Measurements from ENCODE around the gene DPF1.
"Not testable (repeated sequence)": the region's sequence is repeated elsewhere in the genome, so short reads cannot be mapped to it uniquely, and the experiment has no call there.

Gene DPF1

DNA sequence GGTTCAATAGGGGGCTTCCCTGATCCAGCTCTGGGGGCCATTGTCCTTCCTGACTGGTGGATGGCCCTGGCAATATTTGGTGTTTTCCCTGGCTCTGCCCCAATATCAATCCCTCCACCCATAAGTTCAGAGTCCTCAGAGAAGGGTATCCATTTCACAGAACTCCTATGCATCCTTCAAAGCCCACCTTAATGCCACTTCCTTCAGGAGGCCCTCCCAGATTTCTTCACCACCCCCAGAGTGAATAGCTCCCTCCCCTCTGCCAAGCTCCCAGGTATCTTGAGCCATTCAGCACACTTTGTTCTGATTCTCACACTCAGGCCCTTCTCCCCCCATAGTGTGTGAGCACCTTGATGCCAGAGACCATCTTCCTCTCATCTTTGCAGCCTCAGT, 26.4 kb upstream of the DPF1 start:
- Histone ChIP-seq H3K27me3 (ENCODE audit: insufficient read depth, low read length) (no peaks in the 10 kb centered on the region), H3K4me3 (ENCODE audit: low read depth, low read length) (no peak overlapping the region), H3K4me1 (ENCODE audit: control insufficient read depth, insufficient read depth, low read length, unreplicated experiment) (peaks cover 4% of the 10 kb centered on the region), H3K27ac (ENCODE audit: low read depth, low read length) (no peak overlapping the region), H3K79me2 (ENCODE audit: control insufficient read depth, insufficient read depth, low read length, unreplicated experiment) (no peaks in the 10 kb centered on the region), H2AFZ (ENCODE audit: low read length, unreplicated experiment) (no peak overlapping the region), H3K36me3 (ENCODE audit: insufficient read depth, low read length) (no peaks in the 10 kb centered on the region)

DNA sequence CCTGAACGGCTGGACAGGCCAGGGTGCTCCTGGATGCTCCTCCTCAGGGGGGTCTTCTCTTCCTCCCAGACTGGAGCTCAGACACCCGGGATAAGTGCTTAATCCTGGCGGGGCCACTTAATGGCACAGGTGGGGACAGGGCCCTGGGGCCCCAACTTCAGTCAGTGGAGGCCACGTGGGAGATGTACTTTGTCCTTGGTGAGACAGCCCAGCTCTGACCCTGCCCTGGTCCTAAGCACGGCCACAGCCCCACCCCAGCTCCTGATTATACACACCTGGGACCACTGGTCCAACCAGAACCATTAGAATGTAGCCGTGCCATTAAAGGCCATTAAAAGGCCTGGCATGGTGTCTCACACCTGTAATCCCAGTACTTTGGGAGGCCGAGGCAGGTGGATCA, 24.4 kb upstream of the DPF1 start:
- no peaks in the 10 kb centered on the region for H3K27me3 ChIP-seq (ENCODE audit: insufficient read depth, low read length)
- H3K79me2 ChIP-seq (ENCODE audit: control insufficient read depth, insufficient read depth, low read length, unreplicated experiment) = no peaks in the 10 kb centered on the region
- H3K4me3 ChIP-seq (ENCODE audit: low read depth, low read length) = no peak overlapping the region

DNA sequence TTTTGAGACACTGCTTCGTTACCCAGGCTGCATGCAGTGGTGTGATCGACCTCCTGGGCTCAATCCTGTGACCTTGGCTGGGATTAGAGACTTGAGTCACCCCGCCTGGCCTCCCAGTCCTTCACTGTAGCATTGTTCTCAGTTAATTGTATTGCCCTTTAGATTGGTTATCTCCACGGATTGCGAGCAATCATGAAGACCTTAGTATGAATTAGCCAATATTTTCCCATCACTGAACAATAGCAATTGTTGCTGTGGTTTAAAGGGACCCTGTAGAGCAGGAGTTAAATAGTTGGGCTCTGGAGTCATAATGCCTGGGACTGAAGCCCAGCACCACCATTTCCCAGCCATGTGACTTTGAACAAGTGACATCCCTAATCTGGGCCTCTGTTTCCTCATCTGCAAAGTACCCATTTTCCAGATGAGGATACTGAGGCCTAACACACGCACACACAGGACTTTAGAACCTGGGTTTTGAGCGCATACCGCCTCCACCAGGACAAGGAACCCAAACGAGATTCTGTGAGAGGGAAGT, 23.8 kb upstream of the DPF1 start:
- Histone ChIP-seq H3K79me2 (ENCODE audit: control insufficient read depth, insufficient read depth, low read length, unreplicated experiment) (no peaks in the 10 kb centered on the region), H3K4me1 (ENCODE audit: control insufficient read depth, insufficient read depth, low read length, unreplicated experiment) (peaks cover 4% of the 10 kb centered on the region), H3K4me3 (ENCODE audit: low read depth, low read length) (no peak overlapping the region), H3K27me3 (ENCODE audit: insufficient read depth, low read length) (no peaks in the 10 kb centered on the region), H2AFZ (ENCODE audit: low read length, unreplicated experiment) (no peak overlapping the region), H3K36me3 (ENCODE audit: insufficient read depth, low read length) (no peaks in the 10 kb centered on the region), H3K27ac (ENCODE audit: low read depth, low read length) (no peak overlapping the region)

More for the DNA sequence above, 24.4 kb upstream of the DPF1 start:
- Histone ChIP-seq H2AFZ (ENCODE audit: low read length, unreplicated experiment) (no peak overlapping the region), H3K27ac (ENCODE audit: low read depth, low read length) (no peak overlapping the region), H3K4me1 (ENCODE audit: control insufficient read depth, insufficient read depth, low read length, unreplicated experiment) (peaks cover 4% of the 10 kb centered on the region), H3K36me3 (ENCODE audit: insufficient read depth, low read length) (no peaks in the 10 kb centered on the region)

DNA sequence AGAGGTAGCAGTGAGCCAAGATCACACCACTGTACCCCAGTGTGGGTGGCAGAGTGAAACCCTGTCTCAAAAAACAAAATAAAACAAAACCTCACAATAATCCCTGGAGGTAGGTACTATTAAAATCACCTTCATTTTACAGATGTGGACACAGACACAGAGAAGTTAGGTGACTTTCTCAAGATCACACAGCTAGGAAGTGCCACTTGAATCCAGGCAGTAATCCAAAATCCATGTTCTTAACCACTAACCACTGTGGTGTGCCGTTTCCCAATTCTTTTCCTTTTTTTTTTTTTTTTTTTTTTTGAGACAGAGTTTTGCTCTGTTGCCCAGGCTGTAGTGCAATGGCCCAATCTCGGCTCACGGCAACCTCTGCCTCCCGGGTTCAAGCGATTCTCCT, 23.1 kb upstream of the DPF1 start:
- Histone ChIP-seq H3K4me1 (ENCODE audit: control insufficient read depth, insufficient read depth, low read length, unreplicated experiment) (peaks cover 4% of the 10 kb centered on the region), H3K36me3 (ENCODE audit: insufficient read depth, low read length) (no peaks in the 10 kb centered on the region), H3K27ac (ENCODE audit: low read depth, low read length) (no peak overlapping the region), H3K79me2 (ENCODE audit: control insufficient read depth, insufficient read depth, low read length, unreplicated experiment) (no peaks in the 10 kb centered on the region), H3K4me3 (ENCODE audit: low read depth, low read length) (no peak overlapping the region), H3K27me3 (ENCODE audit: insufficient read depth, low read length) (no peaks in the 10 kb centered on the region), H2AFZ (ENCODE audit: low read length, unreplicated experiment) (no peak overlapping the region)

DNA sequence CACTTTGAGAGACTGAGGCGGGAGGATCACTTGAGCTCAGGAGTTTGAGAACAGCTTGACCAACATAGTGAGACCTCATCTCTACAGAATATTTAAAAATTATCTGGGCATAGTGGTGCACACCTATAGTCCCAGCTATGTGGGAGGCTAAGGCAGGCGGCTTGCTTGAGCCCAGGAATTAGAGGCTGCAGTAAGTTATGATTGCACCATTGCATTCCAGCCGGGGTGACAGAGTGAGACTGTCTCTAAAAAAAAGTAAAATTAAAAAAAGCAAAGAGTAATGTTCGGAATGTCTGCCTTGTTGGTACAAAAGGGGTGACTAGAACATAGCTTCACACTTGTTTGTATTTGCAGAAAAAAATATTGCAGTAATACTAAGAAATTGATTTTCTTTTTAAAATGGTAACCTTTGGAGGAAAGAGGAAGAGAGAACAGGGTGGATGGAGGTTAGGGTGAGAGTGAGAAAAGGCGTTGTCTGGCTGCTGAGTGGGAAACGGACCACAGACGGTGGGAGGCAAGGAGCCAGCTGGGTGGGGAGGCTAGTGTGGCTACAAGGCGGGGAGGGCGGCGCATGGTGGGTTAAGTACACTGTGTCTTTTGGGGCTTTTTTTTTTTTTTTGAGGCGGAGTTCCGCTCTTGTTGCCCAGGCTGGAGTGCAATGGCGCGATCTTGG, 21.9 kb upstream of the DPF1 start:
- Histone ChIP-seq H3K36me3 (ENCODE audit: insufficient read depth, low read length) (no peaks in the 10 kb centered on the region), H3K27ac (ENCODE audit: low read depth, low read length) (no peak overlapping the region), H3K79me2 (ENCODE audit: control insufficient read depth, insufficient read depth, low read length, unreplicated experiment) (no peaks in the 10 kb centered on the region)

DNA sequence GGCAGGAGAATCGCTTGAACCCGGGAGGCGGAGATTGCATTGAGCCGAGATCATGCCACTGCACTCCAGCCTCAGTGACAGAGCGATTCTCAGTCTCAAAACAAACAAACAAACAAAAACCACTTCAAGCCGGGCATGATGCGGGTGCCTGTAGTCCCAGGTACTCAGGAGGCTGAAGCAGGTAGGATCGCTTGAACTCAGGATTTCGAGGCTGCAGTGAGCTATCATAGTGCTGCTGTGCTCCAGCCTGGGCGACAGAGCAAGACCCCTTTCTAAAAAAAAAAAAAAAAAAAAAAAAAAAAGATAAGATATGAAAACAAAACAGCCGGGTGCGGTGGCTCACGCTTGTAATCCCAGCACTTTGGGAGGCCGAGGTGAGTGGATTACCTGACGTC, 19.3 kb upstream of the DPF1 start:
- Histone ChIP-seq H3K79me2 (ENCODE audit: control insufficient read depth, insufficient read depth, low read length, unreplicated experiment) (no peaks in the 10 kb centered on the region), H3K36me3 (ENCODE audit: insufficient read depth, low read length) (no peaks in the 10 kb centered on the region), H2AFZ (ENCODE audit: low read length, unreplicated experiment) (no peak overlapping the region), H3K27ac (ENCODE audit: low read depth, low read length) (no peak overlapping the region), H3K27me3 (ENCODE audit: insufficient read depth, low read length) (no peaks in the 10 kb centered on the region), H3K4me1 (ENCODE audit: control insufficient read depth, insufficient read depth, low read length, unreplicated experiment) (no peaks in the 10 kb centered on the region), H3K4me3 (ENCODE audit: low read depth, low read length) (no peak overlapping the region; the same call in 1 of the 2 replicates)

More for the DNA sequence above, 21.9 kb upstream of the DPF1 start:
- H2AFZ ChIP-seq (ENCODE audit: low read length, unreplicated experiment) = no peak overlapping the region
- H3K27me3 ChIP-seq (ENCODE audit: insufficient read depth, low read length) = no peaks in the 10 kb centered on the region
- no peaks in the 10 kb centered on the region for H3K4me1 ChIP-seq (ENCODE audit: control insufficient read depth, insufficient read depth, low read length, unreplicated experiment)
- H3K4me3 ChIP-seq (ENCODE audit: low read depth, low read length) = no peak overlapping the region

DNA sequence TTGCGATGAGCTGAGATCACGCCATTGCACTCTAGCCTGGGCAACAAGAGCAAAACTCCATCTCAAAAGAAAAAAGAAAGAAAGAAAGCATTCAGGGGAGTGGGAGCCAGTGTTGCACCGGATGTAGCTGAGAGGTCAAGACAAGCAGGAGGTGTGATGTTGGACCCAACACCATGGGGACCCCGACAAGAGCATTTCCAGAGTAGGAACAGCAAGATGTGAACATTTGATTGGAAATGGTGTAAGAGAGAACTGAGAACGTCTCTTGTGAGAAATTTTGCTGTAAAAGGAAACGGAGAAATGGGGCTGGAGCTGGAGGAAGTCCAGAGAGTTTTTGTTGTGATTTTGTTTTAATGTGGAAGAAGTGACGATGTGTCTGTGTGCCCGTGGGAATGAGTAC, 15.8 kb upstream of the DPF1 start:
- H3K4me3 ChIP-seq (ENCODE audit: low read depth, low read length) = no peak overlapping the region
- no peak overlapping the region for H2AFZ ChIP-seq (ENCODE audit: low read length, unreplicated experiment)
- H3K27ac ChIP-seq (ENCODE audit: low read depth, low read length) = no peak overlapping the region
- H3K27me3 ChIP-seq (ENCODE audit: insufficient read depth, low read length) = no peaks in the 10 kb centered on the region
- H3K79me2 ChIP-seq (ENCODE audit: control insufficient read depth, insufficient read depth, low read length, unreplicated experiment) = no peaks in the 10 kb centered on the region
- no peaks in the 10 kb centered on the region for H3K4me1 ChIP-seq (ENCODE audit: control insufficient read depth, insufficient read depth, low read length, unreplicated experiment)
- H3K36me3 ChIP-seq (ENCODE audit: insufficient read depth, low read length) = no peaks in the 10 kb centered on the region

DNA sequence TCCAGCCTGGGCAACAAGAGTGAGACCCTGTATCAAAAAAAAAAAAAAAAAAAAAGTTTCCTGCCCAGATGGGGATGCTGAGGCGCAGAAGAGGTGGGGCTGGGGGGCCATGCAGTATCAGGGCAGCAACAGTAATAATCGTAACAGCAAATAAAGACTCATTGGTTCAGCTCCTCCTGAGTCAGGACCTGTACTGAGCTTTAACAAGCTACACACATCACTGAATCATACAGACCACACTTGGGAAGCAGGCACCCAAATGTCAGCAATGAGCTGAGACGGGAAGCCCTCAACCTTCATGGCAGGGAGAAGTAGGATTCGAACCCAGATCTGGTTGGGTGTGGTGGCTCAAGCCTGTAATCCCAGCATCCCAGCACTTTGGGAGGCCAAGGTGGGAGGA, 10.6 kb upstream of the DPF1 start:
- Histone ChIP-seq H3K36me3 (ENCODE audit: insufficient read depth, low read length) (no peaks in the 10 kb centered on the region), H3K27ac (ENCODE audit: low read depth, low read length) (no peak overlapping the region), H2AFZ (ENCODE audit: low read length, unreplicated experiment) (no peak overlapping the region), H3K4me1 (ENCODE audit: control insufficient read depth, insufficient read depth, low read length, unreplicated experiment) (no peaks in the 10 kb centered on the region), H3K27me3 (ENCODE audit: insufficient read depth, low read length) (0 out of 2 replicates have a peak, but pooled peaks cover 4% of the 10 kb centered on the region), H3K4me3 (ENCODE audit: low read depth, low read length) (no peak overlapping the region), H3K79me2 (ENCODE audit: control insufficient read depth, insufficient read depth, low read length, unreplicated experiment) (no peaks in the 10 kb centered on the region)

DNA sequence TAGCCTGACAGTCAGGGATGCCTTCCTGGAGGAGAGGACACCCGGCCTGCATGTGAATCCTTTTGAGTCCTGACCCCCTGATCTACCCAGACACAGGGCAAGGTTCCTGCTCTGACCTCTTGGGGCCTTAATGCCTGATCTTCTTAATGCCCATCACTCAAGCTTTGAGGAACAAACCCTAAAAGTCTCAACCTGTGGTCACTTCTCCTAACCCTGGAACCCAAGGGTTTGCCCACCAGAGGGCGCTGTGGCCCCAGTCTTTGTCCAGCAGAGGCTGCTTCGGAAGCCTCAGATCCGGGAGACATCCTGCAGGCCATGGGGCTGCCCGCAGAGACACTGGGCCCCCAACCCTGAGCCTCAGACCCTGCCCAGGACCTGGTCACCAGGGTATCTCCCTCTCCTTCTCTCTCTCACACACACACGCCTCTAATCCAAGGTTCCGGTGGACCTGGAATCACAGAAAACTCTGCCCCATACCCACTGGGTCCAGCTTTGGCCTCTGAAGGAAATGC, 9.8 kb upstream of the DPF1 start:
- Histone ChIP-seq H3K79me2 (ENCODE audit: control insufficient read depth, insufficient read depth, low read length, unreplicated experiment) (no peaks in the 10 kb centered on the region), H2AFZ (ENCODE audit: low read length, unreplicated experiment) (no peak overlapping the region), H3K27ac (ENCODE audit: low read depth, low read length) (no peak overlapping the region), H3K4me3 (ENCODE audit: low read depth, low read length) (no peak overlapping the region), H3K27me3 (ENCODE audit: insufficient read depth, low read length) (0 out of 2 replicates have a peak, but pooled peaks cover 4% of the 10 kb centered on the region), H3K36me3 (ENCODE audit: insufficient read depth, low read length) (no peaks in the 10 kb centered on the region), H3K4me1 (ENCODE audit: control insufficient read depth, insufficient read depth, low read length, unreplicated experiment) (no peaks in the 10 kb centered on the region)

DNA sequence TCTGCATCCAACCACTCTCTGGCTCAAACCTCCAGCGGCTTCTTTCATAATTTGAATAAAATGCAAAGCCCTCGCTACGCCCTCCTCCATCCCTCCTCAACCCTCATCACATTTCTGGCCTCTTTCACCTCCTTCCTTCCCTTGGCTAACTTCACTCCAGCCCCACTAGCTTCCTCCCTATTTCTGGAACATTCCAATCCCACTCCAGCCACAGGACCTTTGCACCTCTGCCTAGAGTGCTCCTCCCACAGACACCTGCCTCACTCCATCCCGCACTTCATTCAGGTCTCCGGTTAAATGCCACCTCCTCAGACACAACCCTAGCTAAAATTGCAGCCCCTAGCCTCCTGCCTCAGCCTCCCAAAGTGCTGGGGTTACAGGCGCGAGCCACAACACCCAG, 7.9 kb upstream of the DPF1 start:
- Histone ChIP-seq H3K36me3 (ENCODE audit: insufficient read depth, low read length) (no peaks in the 10 kb centered on the region), H3K4me3 (ENCODE audit: low read depth, low read length) (no peak overlapping the region), H3K27ac (ENCODE audit: low read depth, low read length) (no peak overlapping the region), H2AFZ (ENCODE audit: low read length, unreplicated experiment) (no peak overlapping the region), H3K27me3 (ENCODE audit: insufficient read depth, low read length) (0 out of 2 replicates have a peak, but pooled peaks cover 4% of the 10 kb centered on the region), H3K4me1 (ENCODE audit: control insufficient read depth, insufficient read depth, low read length, unreplicated experiment) (no peaks in the 10 kb centered on the region), H3K79me2 (ENCODE audit: control insufficient read depth, insufficient read depth, low read length, unreplicated experiment) (no peaks in the 10 kb centered on the region)

DNA sequence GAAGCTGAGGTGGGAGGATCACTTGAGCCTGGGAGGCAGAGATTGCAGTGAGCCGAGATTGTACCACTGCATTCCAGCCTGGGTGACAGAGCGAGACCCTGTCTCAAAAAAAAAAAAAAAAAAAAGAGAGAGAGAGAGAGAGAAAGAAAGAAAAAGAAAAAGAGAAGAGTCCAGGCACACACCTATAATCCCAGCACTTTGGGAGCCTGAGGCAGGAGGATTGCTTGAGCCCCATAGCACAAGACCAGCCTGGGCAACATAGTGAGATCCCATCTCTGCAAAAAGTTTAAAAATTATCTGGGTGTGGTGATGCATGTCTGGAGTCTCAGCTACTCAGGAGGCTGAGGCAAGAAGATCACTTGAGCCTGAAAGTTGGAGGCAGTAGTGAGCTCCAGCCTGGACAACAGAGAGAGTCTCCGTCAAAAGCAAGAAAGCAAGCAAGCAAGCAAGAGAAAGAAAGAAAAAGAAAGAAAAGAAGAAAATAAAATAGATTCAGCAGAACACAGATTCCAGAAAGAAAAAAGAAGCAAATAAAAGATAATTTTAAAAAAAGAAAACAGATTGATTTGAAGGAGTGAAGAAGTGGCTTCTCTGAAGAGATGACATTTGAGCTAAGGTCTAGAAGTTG, 6.6 kb upstream of the DPF1 start:
- not testable (repeated sequence) for H3K36me3 ChIP-seq (ENCODE audit: insufficient read depth, low read length); H3K27me3 ChIP-seq (ENCODE audit: insufficient read depth, low read length); H3K4me3 ChIP-seq (ENCODE audit: low read depth, low read length); H3K4me1 ChIP-seq (ENCODE audit: control insufficient read depth, insufficient read depth, low read length, unreplicated experiment); H3K79me2 ChIP-seq (ENCODE audit: control insufficient read depth, insufficient read depth, low read length, unreplicated experiment); H2AFZ ChIP-seq (ENCODE audit: low read length, unreplicated experiment); H3K27ac ChIP-seq (ENCODE audit: low read depth, low read length)

Measured in ACC112 (cell line).